HG03060 (cell line): Measurements from ENCODE around the gene OTUD3.

Experiments
- ATAC-seq: cut with Tn5 transposase; IDR thresholded peaks from one replicate; pipeline ENCODE4 v1.9.1; 2021; ENCODE audit warnings: low read depth, moderate number of reproducible peaks; ENCODE audit not compliant: unreplicated experiment

Gene OTUD3

GRCh38 chr1:19942657-19943056 lies 60.5 kb downstream of the OTUD3 start:
- no peak for ATAC-seq

- ATAC-seq: no peak
Observed at GRCh38 chr1:19945914-19946313, 63.7 kb downstream of the OTUD3 start.

GRCh38 chr1:19946331-19946751 lies 64.1 kb downstream of the OTUD3 start:
- no peak for ATAC-seq

GRCh38 chr1:19946971-19947370 lies 64.8 kb downstream of the OTUD3 start:
- no peak for ATAC-seq

- ATAC-seq: no peak
Observed at GRCh38 chr1:19949016-19949415, 66.8 kb downstream of the OTUD3 start.

GRCh38 chr1:19954059-19954458 lies 71.9 kb downstream of the OTUD3 start:
- no peak for ATAC-seq

- ATAC-seq: no peak
Observed at GRCh38 chr1:19955534-19956170, 73.5 kb downstream of the OTUD3 start.

GRCh38 chr1:19957779-19958178 lies 75.6 kb downstream of the OTUD3 start:
- no peak for ATAC-seq

GRCh38 chr1:19960591-19960990 lies 78.4 kb downstream of the OTUD3 start:
- ATAC-seq: no peak
